DOHH2 (cell line): Measurements from ENCODE around the gene STMND1.

Experiments used
- H3F3A ChIP-seq: fragments of 200-600 bp; sonication (generic), shearing (Covaris generic); 2 replicates; pipeline ENCODE4 v1.6.0; 2016; ENCODE audit warnings: antibody characterized with exemption, mild to moderate bottlenecking; ENCODE audit not compliant: control insufficient read depth, insufficient read depth
- H3K27ac ChIP-seq: fragments of 200-600 bp; sonication (generic); 2 replicates; pipeline ENCODE4 v1.5.1; 2014; ENCODE audit warnings: low read depth, mild to moderate bottlenecking, low read length, moderate library complexity
- H3K27me3 ChIP-seq: fragments of 200-600 bp; sonication (generic); 2 replicates; pipeline ENCODE4 v1.6.1; 2014; ENCODE audit warnings: mild to moderate bottlenecking, low read length, mixed read lengths; ENCODE audit not compliant: control insufficient read depth
- H3K36me3 ChIP-seq: fragments of 200-600 bp; sonication (generic); 2 replicates; pipeline ENCODE4 v1.6.1; 2014; ENCODE audit warnings: mild to moderate bottlenecking, low read length, moderate library complexity, mixed read lengths; ENCODE audit not compliant: control insufficient read depth
- H3K4me1 ChIP-seq: fragments of 200-600 bp; sonication (generic); 2 replicates; pipeline ENCODE4 v1.6.1; 2014; ENCODE audit warnings: mild to moderate bottlenecking, low read length, mixed read lengths; ENCODE audit not compliant: control insufficient read depth
- H3K4me2 ChIP-seq: fragments of 200-600 bp; sonication (generic); 2 replicates; pipeline ENCODE4 v1.6.0; 2014; ENCODE audit warnings: mild to moderate bottlenecking, low read length, moderate library complexity
- H3K4me3 ChIP-seq: fragments of 200-600 bp; sonication (generic); 2 replicates; pipeline ENCODE4 v1.5.1; 2014; ENCODE audit warnings: mild to moderate bottlenecking, low read length, mixed read lengths
- H3K79me2 ChIP-seq: fragments of 200-600 bp; sonication (generic); 2 replicates; pipeline ENCODE4 v1.6.1; 2014; ENCODE audit warnings: mild to moderate bottlenecking, low read length, mixed read lengths; ENCODE audit not compliant: control insufficient read depth
- H3K9me2 ChIP-seq: fragments of 200-600 bp; sonication (generic); replicated peaks from 2 replicates; pipeline ENCODE4 v1.6.1; 2014; ENCODE audit warnings: mild to moderate bottlenecking, low read length, mixed read lengths; ENCODE audit not compliant: control insufficient read depth
- H3K9me3 ChIP-seq: fragments of 200-600 bp; sonication (generic); 2 replicates; pipeline ENCODE4 v1.6.1; 2014; ENCODE audit warnings: antibody characterized with exemption, low read length, mixed read lengths; ENCODE audit not compliant: control insufficient read depth, insufficient read depth
- H4K20me1 ChIP-seq: fragments of 200-600 bp; sonication (generic); 2 replicates; pipeline ENCODE4 v1.6.0; 2014; ENCODE audit warnings: low read depth, mild to moderate bottlenecking, antibody characterized with exemption, low read length, moderate library complexity; ENCODE audit not compliant: control insufficient read depth, insufficient read depth
- EZH2phosphoT487 ChIP-seq: fragments of 200-600 bp; sonication (generic); IDR thresholded peaks from 2 replicates; pipeline ENCODE4 v1.6.1; 2017; ENCODE audit warnings: borderline replicate concordance, mild to moderate bottlenecking, antibody characterized with exemption, low read length, moderate library complexity, mixed read lengths
- TF ChIP-seq, protein P1 (sequence below): fragments of 200-600 bp; sonication (generic); IDR thresholded peaks from one replicate; pipeline ENCODE4 v1.5.1; 2014; ENCODE audit warnings: antibody characterized with exemption, mild to moderate bottlenecking, low read depth, low read length; ENCODE audit not compliant: poor library complexity, severe bottlenecking

STMND1 gene

DNA sequence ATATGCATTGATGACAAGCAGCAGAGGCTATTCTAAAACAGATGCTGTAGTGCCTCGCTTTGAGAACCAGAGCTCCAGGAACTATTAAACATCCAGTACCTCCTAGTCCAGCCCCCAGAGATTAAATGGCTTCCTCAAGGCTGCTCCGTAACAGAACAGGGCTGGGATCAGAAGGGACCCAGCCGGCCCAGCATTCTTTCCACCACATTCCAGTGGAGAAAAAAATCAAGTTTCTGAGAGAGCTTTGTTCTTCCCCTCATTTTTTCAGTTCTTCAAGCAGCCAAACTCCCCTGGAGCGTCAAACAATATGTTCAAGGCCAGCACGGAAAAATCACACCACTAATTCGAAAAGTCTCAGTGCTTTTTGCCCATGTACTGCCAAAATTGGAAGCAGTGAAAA is 5.8 kb upstream of the STMND1 start:
- Histone ChIP-seq H3K27ac (no peak overlapping the region), H4K20me1 (no peaks in the 10 kb centered on the region), H3K4me1 (no peaks in the 10 kb centered on the region), H3K27me3 (no peaks in the 10 kb centered on the region), H3F3A (no peaks in the 10 kb centered on the region), H3K36me3 (no peaks in the 10 kb centered on the region), H3K79me2 (no peaks in the 10 kb centered on the region), H3K9me3 (no peaks in the 10 kb centered on the region), H3K4me2 (no peak overlapping the region), H3K9me2 (no peaks in the 10 kb centered on the region), H3K4me3 (no peak overlapping the region)
- no peak for TF ChIP-seq EZH2phosphoT487
- TF ChIP-seq, protein P1, sequence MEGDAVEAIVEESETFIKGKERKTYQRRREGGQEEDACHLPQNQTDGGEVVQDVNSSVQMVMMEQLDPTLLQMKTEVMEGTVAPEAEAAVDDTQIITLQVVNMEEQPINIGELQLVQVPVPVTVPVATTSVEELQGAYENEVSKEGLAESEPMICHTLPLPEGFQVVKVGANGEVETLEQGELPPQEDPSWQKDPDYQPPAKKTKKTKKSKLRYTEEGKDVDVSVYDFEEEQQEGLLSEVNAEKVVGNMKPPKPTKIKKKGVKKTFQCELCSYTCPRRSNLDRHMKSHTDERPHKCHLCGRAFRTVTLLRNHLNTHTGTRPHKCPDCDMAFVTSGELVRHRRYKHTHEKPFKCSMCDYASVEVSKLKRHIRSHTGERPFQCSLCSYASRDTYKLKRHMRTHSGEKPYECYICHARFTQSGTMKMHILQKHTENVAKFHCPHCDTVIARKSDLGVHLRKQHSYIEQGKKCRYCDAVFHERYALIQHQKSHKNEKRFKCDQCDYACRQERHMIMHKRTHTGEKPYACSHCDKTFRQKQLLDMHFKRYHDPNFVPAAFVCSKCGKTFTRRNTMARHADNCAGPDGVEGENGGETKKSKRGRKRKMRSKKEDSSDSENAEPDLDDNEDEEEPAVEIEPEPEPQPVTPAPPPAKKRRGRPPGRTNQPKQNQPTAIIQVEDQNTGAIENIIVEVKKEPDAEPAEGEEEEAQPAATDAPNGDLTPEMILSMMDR = no peak

DNA sequence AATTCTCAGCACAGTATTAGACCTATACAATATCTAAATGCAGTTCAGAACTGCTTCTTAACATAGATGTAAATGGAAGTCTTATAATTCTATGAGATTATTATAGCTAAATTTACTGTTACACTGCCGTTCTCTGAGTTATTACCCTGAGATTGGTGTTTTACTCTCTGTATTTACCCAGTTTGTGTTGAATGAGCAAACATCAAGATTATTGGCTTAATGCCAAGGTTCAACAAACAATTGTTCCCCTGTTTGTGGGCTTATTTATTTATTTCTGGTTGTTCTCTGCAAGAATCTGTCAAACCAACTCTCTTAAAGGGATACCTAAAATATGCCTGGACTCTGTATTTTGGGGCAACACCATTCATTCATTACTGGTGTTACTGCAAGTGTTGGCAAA is 5.2 kb upstream of the STMND1 start:
- Histone ChIP-seq H3K9me3 (no peaks in the 10 kb centered on the region), H3K4me2 (no peak overlapping the region), H3K27ac (no peak overlapping the region), H3K4me1 (no peaks in the 10 kb centered on the region), H3F3A (no peaks in the 10 kb centered on the region), H3K79me2 (no peaks in the 10 kb centered on the region), H4K20me1 (no peaks in the 10 kb centered on the region), H3K27me3 (no peaks in the 10 kb centered on the region), H3K9me2 (no peaks in the 10 kb centered on the region), H3K4me3 (no peak overlapping the region), H3K36me3 (no peaks in the 10 kb centered on the region)
- TF ChIP-seq, protein P1 = no peak
- TF ChIP-seq EZH2phosphoT487 = no peak

DNA sequence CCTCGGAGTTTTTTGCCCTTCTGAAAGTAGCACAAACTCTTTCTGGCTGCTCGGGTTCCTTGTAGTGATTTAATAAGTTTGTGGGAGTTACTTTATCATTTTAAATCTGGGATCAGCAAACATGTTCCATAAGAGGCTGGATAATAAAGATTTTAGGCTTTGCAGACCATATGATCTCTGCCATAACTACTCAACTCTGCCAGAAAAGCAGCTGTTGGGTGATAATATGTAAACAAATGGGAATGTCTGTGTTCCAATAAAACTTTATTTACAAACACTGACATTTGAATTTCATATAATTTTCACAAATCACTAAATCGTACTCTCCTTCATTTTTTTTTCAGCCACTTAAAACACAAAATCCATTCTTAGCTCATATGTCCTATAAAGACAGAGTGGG is 3.9 kb upstream of the STMND1 start:
- no peaks in the 10 kb centered on the region for H3K4me1 ChIP-seq

More for the DNA sequence above, 3.9 kb upstream of the STMND1 start:
- H3K4me3 ChIP-seq = no peak overlapping the region
- no peaks in the 10 kb centered on the region for H3F3A ChIP-seq
- no peaks in the 10 kb centered on the region for H3K9me3 ChIP-seq
- H3K36me3 ChIP-seq = no peaks in the 10 kb centered on the region
- no peak overlapping the region for H3K4me2 ChIP-seq
- H3K79me2 ChIP-seq = no peaks in the 10 kb centered on the region
- TF ChIP-seq, protein P1 = no peak
- no peak for TF ChIP-seq EZH2phosphoT487
- H3K27ac ChIP-seq = no peak overlapping the region
- H4K20me1 ChIP-seq = no peaks in the 10 kb centered on the region
- H3K9me2 ChIP-seq = no peaks in the 10 kb centered on the region
- H3K27me3 ChIP-seq = no peaks in the 10 kb centered on the region
